ENCODE data around the gene DUSP2.

GRCh38 chr2:96100893-96101304 lies 44.3 kb downstream of the DUSP2 start:
- no peak for TF ChIP-seq FOS (IDR thresholded peaks at IDR 0.05; ENCODE audit: extremely low read depth, insufficient read length)
- no peak for TF ChIP-seq GABPB1 (CRISPR knock-in tag; IDR thresholded peaks at IDR 0.05)
- TF ChIP-seq ELF2 (CRISPR knock-in tag; IDR thresholded peaks at IDR 0.05) = no peak
- no peak for TF ChIP-seq BRF2 (IDR thresholded peaks at IDR 0.05; ENCODE audit: borderline replicate concordance, insufficient read depth, insufficient read length)
- no peak for TF ChIP-seq ZNF134 (CRISPR knock-in tag; conservative IDR thresholded peaks at IDR 0.05)
- TF ChIP-seq SIN3B (IDR thresholded peaks at IDR 0.05; ENCODE audit: low read depth) = no peak
- TF ChIP-seq, protein P1, sequence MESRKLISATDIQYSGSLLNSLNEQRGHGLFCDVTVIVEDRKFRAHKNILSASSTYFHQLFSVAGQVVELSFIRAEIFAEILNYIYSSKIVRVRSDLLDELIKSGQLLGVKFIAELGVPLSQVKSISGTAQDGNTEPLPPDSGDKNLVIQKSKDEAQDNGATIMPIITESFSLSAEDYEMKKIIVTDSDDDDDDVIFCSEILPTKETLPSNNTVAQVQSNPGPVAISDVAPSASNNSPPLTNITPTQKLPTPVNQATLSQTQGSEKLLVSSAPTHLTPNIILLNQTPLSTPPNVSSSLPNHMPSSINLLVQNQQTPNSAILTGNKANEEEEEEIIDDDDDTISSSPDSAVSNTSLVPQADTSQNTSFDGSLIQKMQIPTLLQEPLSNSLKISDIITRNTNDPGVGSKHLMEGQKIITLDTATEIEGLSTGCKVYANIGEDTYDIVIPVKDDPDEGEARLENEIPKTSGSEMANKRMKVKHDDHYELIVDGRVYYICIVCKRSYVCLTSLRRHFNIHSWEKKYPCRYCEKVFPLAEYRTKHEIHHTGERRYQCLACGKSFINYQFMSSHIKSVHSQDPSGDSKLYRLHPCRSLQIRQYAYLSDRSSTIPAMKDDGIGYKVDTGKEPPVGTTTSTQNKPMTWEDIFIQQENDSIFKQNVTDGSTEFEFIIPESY (CRISPR knock-in tag; IDR thresholded peaks at IDR 0.05) = no peak
- TF ChIP-seq U2AF1 (optimal IDR thresholded peaks at IDR 0.05; ENCODE audit: low read depth, low read length) = no peak
- TF ChIP-seq, protein P2, sequence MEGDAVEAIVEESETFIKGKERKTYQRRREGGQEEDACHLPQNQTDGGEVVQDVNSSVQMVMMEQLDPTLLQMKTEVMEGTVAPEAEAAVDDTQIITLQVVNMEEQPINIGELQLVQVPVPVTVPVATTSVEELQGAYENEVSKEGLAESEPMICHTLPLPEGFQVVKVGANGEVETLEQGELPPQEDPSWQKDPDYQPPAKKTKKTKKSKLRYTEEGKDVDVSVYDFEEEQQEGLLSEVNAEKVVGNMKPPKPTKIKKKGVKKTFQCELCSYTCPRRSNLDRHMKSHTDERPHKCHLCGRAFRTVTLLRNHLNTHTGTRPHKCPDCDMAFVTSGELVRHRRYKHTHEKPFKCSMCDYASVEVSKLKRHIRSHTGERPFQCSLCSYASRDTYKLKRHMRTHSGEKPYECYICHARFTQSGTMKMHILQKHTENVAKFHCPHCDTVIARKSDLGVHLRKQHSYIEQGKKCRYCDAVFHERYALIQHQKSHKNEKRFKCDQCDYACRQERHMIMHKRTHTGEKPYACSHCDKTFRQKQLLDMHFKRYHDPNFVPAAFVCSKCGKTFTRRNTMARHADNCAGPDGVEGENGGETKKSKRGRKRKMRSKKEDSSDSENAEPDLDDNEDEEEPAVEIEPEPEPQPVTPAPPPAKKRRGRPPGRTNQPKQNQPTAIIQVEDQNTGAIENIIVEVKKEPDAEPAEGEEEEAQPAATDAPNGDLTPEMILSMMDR (IDR thresholded peaks at IDR 0.05 in 2 of 3, conservative IDR thresholded peaks at IDR 0.05 in 1 of 3; ENCODE audit: insufficient read depth in 2 of 3, low read depth in 1 of 3, low read length in 3 of 3) = no peak
- no peak for TF ChIP-seq YY1 (IDR thresholded peaks at IDR 0.05; ENCODE audit: borderline replicate concordance in 1 of 3, control insufficient read depth in 1 of 3, extremely low read depth in 1 of 3, insufficient read depth in 3 of 3, insufficient read length in 1 of 3, insufficient replicate concordance in 2 of 3, low read depth in 1 of 3, low read length in 2 of 3)
- TF ChIP-seq TAF1 (IDR thresholded peaks at IDR 0.05; ENCODE audit: control insufficient read depth, extremely low read depth, insufficient read depth, low read length, severe bottlenecking) = no peak

Data from K562 (cell line).